Cardiac fibroblast (primary cell): ENCODE results near the gene SLC43A1.
A peak's percentile ranks its signal among the peaks of the same experiment; 100 is the strongest.

Source experiments
- DNase-seq, 2 donors: peaks; one replicate each; pipeline versions ENCODE4 v3.0.0 to v3.0.0-alpha.2; 2010; ENCODE audit warnings: low read depth in 2 of 2
- H3K4me3 ChIP-seq, 2 donors: replicated peaks in 1 of 2; 1 replicate in 1 of 2; 2 replicates in 1 of 2; pipeline ENCODE4 v1.5.1; 2011; ENCODE audit warnings: low read depth in 2 of 2, low read length in 2 of 2, mild to moderate bottlenecking in 2 of 2, moderate library complexity in 1 of 2
- CTCF ChIP-seq: IDR thresholded peaks from one replicate; pipeline ENCODE4 v1.5.1; 2011; ENCODE audit warnings: low read depth, mild to moderate bottlenecking, low read length, inconsistent platforms

SLC43A1 gene

DNA sequence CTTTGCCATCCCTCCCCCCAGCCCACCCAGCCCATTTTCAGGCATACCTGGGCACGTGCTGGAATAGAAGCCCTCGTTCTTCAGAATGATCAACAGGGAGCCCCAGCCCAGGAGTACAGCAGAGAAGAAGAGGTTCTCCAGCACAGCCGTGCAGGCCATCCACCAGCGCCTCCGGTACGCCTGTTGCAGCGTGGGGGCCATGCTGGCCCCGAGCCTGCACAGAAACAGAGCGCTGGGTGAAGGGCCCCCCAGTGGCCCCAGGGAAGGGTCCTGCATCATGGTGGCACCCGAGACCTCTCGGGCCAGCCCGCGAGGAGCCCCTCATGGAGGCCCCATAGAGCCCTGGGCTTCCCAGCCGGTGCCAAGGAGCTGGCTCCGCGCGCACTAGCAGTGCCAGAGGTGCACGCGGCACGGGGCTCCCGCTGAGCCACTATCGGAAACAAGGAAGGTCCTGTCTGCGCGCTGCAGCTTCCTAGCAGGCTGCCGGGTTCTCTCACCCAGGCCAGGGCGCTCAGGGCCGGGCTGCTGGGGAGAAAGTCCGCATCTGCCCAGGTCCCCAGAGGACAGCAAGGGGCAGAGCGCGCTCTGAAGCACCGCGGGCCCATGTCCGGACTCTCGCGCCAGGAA, 1.5 kb downstream of the SLC43A1 start:
- no peak for TF ChIP-seq CTCF
- H3K4me3 ChIP-seq = peak overlapping the region; percentile 75 to 92
- peak; percentile 33 to 42 for DNase-seq

- H3K4me3 ChIP-seq = no peak overlapping the region
- no peak for TF ChIP-seq CTCF
- no peak for DNase-seq
Measured at GRCh38 chr11:57513452-57513795, 2.1 kb downstream of the SLC43A1 start.

GRCh38 chr11:57512646-57513451, 2.7 kb downstream of the SLC43A1 start:
- DNase-seq = no peak
- no peak for TF ChIP-seq CTCF
- no peak overlapping the region for H3K4me3 ChIP-seq

DNA sequence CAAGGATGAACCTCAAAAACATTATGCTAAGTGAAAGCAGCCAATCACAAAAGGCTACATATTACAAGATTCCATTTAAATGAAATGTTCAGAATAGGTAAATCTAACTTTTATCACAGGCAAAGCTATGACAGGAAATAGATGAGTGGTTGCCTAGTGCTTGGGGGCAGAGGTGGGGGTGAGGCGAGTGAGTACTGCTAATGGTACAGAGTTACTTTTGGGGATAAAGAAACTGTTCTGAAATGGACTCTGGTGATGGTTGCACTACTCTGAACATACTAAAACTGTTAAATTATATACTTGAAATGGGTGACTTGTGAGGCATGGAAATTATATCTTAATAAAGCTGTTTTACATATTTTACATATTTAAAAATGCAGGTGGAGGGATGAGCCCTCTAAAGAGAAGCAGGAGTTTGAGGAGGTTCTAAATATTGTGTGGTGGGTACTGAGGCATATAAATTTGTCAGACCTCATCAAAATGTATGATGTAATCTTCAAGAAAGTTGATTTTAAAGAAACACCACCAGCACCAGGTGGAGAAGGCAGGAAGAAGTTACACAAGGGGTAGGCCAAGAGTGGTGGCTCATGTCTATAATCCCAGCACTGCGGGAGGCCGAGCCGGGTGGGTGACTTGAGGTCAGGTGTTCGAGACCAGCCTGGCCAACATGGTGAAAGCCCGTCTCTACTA, 3.6 kb downstream of the SLC43A1 start:
- H3K4me3 ChIP-seq = no peak overlapping the region

DNA sequence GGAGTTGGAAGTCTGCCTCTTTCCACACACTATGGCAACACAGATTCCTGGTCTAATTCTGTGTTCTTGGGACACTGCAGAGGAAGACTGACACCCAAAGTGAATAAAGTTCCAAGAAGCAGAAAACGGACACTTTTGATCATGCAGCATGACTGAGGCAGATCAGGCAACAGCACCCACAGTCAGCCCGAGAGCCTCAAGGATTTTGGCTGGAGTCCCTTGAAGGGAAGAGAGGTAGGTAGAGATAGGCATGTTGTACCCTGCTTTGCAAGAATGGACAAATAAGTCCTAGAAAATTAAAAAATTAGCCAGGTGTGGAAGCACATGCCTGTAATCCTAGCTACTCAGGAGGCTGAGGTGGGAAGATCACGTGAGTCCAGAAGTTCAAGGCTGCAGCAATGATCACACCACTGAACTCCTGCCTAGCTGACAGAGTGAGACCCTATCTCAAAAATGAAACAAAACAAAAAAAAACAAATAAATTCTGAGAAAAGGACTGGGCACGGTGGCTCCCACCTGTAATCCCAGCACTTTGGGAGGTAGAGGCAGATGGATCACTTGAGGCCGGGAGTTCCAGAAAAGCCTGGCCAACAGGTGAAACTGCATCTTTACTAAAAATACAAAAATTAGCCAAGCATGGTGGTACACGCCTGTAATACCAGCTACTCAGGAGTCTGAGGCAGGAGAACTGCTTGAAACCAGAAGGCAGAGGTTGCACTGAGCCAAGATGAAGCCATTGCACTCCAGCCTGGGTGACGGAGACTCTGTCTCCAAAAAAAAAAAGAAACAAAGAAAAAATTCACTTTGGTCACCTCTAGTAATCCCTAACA, 6.9 kb downstream of the SLC43A1 start:
- H3K4me3 ChIP-seq = no peak overlapping the region
- no peak for DNase-seq
- no peak for TF ChIP-seq CTCF

More for the DNA sequence above, 3.6 kb downstream of the SLC43A1 start:
- TF ChIP-seq CTCF = no peak
- no peak for DNase-seq

DNA sequence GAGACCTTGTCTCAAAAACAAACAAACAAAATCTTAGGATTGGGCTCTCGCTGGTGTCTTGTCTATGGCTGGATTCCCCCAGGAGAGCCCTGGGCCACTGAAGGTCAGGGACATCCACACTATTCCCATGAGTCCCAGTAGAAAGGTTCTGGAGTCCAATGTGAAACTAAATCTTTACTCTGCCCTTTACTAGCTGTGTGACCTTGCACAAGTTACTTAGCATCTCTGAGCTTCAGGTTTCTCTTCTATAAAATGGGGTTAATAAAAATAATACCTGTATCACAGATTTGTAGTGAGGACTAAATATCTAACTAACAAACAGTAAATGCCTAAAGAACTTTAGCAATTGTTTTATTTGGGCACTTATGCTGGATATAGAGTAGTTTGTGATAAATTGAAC, 9.0 kb downstream of the SLC43A1 start:
- DNase-seq = no peak
- no peak for TF ChIP-seq CTCF
- H3K4me3 ChIP-seq = no peak overlapping the region
